H7 (cell line): ENCODE measurements around the gene HTR1A. TPM values are rescaled to one million over a fixed set of nuclear protein-coding genes. Genes with fewer than 3 reads are reported as not detected.

Source experiments
- DNase-seq: peaks from one replicate; pipeline ENCODE4 v3.0.0; 2012
- H3K27me3 ChIP-seq: 2 replicates; pipeline ENCODE4 v1.6.0; 2011; ENCODE audit warnings: mild to moderate bottlenecking, low read length; ENCODE audit not compliant: control insufficient read depth, insufficient read depth
- H3K36me3 ChIP-seq: replicated peaks from 2 replicates; pipeline ENCODE4 v1.5.1; 2011; ENCODE audit warnings: low read length; ENCODE audit not compliant: control insufficient read depth, insufficient read depth
- H3K4me3 ChIP-seq: 2 replicates; pipeline ENCODE4 v1.5.1; 2011; ENCODE audit warnings: low read depth, mild to moderate bottlenecking, control low read depth, low read length, moderate library complexity; ENCODE audit not compliant: insufficient read depth
- total RNA-seq: library from RNA; depleted of rRNA; stranded (reverse); fragments of >200 nt; shearing (Covaris generic); gene quantifications from 2 replicates; pipeline ENCODE4 v1.2.3, GENCODE V29; 2014; rRNA removed

HTR1A gene
- total RNA-seq, 1 experiment from 2014 or later, result not detected

- Histone ChIP-seq H3K36me3 (no peaks in the 10 kb centered on the region), H3K27me3 (no peaks in the 10 kb centered on the region), H3K4me3 (no peak overlapping the region)
- no peak for DNase-seq
These were observed 30.4 kb downstream of the HTR1A start for GRCh38 chr5:63931836-63932235.

- no peaks in the 10 kb centered on the region for H3K27me3 ChIP-seq
- no peak for DNase-seq
- no peak overlapping the region for H3K4me3 ChIP-seq
- H3K36me3 ChIP-seq, result no peaks in the 10 kb centered on the region
These were observed 33.8 kb downstream of the HTR1A start for GRCh38 chr5:63928451-63928850.

GRCh38 chr5:63923914-63924313, 38.3 kb downstream of the HTR1A start:
- Histone ChIP-seq H3K36me3 (no peaks in the 10 kb centered on the region), H3K27me3 (no peaks in the 10 kb centered on the region), H3K4me3 (no peak overlapping the region)
- no peak for DNase-seq

DNA sequence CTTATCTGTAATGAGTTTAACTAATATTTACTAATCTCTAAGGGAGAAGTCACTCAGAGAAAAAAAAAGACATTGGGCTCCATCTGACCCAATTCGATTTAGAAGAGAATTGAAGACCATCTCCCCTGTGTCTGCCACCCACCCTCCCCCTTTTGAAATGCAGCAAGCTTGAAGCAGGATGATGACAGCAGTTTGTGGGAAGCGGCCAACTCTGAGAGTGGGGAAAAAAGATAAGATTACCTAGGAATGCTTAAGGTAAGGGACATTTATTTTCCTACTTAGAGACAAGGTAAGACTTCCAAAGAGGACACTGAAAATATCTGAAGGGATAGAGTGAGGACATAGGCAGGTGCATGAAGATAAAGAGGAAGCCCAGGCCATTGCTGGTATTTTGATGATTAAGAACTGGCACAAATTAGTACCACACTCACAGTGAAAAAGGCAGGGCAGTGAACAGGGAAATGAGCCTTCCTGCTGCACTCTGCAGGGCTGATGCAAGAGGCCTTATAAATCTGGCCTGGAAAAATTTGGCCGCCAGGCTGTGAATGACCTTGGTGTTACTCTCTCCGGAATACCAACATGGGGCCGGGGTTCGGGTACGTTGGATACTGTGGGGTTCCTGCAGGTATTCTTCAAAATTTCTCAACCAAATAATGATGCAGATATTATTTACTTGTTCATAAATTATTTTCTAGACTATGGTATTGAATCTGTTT, 42.3 kb downstream of the HTR1A start:
- Histone ChIP-seq H3K4me3 (no peak overlapping the region), H3K36me3 (no peaks in the 10 kb centered on the region), H3K27me3 (no peaks in the 10 kb centered on the region)
- DNase-seq, result no peak

- Histone ChIP-seq H3K36me3 (no peaks in the 10 kb centered on the region), H3K27me3 (no peaks in the 10 kb centered on the region), H3K4me3 (no peak overlapping the region)
- no peak for DNase-seq
These were observed 45.5 kb downstream of the HTR1A start for GRCh38 chr5:63916786-63917185.

- H3K27me3 ChIP-seq, result no peaks in the 10 kb centered on the region
- no peak for DNase-seq
- H3K4me3 ChIP-seq, result no peak overlapping the region
- H3K36me3 ChIP-seq, result no peaks in the 10 kb centered on the region
These were observed 50.4 kb downstream of the HTR1A start for GRCh38 chr5:63911871-63912270.

Other genes starting within 250 kb of the HTR1A start
- gene RNF180, start 203.4 kb upstream of the HTR1A start, total RNA-seq, result 1.2 and 1.8 TPM in 2 replicates